ENCODE measurements around the gene DNER. TPM values are rescaled to one million over a fixed set of nuclear protein-coding genes. Genes with fewer than 3 reads are reported as not detected.

The DNER gene
- total and polyA plus RNA-seq, 2 of the 4 experiments (the other 2 are of a cell fraction), result under 0.01 to 0.14 TPM

DNA sequence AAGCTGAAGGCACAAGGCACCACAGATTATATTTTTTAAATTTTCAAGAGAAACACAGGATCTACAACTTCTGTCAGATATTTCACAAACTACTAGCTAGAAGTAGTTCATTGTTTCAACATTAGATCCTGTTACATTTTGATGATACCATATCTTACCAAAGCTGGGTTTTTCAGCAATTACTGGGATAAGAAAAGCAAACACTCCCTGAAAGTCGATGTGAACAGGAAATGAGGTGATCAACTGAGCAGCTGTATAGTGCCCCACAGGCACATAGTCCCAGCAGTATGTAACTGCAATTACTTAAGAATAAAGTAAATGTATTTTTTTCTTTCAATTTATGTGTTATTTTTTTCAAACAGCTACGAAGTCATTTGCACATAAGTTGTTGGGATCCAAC lies 103.5 kb downstream of the DNER start:
- Histone ChIP-seq H3K36me3 (ENCODE audit: control insufficient read depth, insufficient read depth, low read length) (no peaks in the 10 kb centered on the region), H4K5ac (ENCODE audit: low read depth, low read length) (no peak overlapping the region), H3K4me1 (ENCODE audit: control insufficient read depth, insufficient read depth, low read length) (no peaks in the 10 kb centered on the region), H3K9ac (ENCODE audit: low read depth, low read length) (no peak overlapping the region), H4K20me1 (ENCODE audit: insufficient read depth, low read length) (no peaks in the 10 kb centered on the region), H2BK5ac (ENCODE audit: low read depth, low read length, poor library complexity, severe bottlenecking) (no peak overlapping the region), H3K9me3 (ENCODE audit: control insufficient read depth, insufficient read depth, low read length) (peaks cover 10% of the 10 kb centered on the region), H3K27me3 (ENCODE audit: control insufficient read depth, insufficient read depth, low read length) (no peaks in the 10 kb centered on the region), H3K79me1 (ENCODE audit: low read depth in 1 of 2, low read length in 2 of 2) (no peaks in the 10 kb centered on the region), H2AK9ac (replicated peaks; ENCODE audit: low read depth, low read length, poor library complexity) (no peak overlapping the region), H2BK20ac (ENCODE audit: low read depth, low read length) (no peak overlapping the region), H3K4me2 (ENCODE audit: low read depth, low read length) (no peak overlapping the region), H3K27ac (ENCODE audit: insufficient read depth, low read length) (no peak overlapping the region), H3K23ac (ENCODE audit: low read depth, low read length) (no peak overlapping the region), H2BK15ac (ENCODE audit: low read depth, low read length) (no peak overlapping the region), H3K14ac (replicated peaks; ENCODE audit: low read depth, low read length) (no peak overlapping the region), H4K8ac (ENCODE audit: low read depth in 2 of 2, low read length in 2 of 2) (no peak overlapping the region), H3K18ac (ENCODE audit: low read depth, low read length) (no peak overlapping the region), H2BK120ac (ENCODE audit: low read depth, low read length) (no peak overlapping the region), H3K56ac (ENCODE audit: extremely low read depth, insufficient read depth, low read length) (no peak overlapping the region), H4K91ac (ENCODE audit: insufficient read depth, low read depth, low read length) (no peak overlapping the region), H3K9me1 (ENCODE audit: insufficient read depth, low read length) (no peaks in the 10 kb centered on the region), H3K4ac (ENCODE audit: low read depth, low read length) (no peak overlapping the region), H3K4me3 (ENCODE audit: insufficient read depth, low read depth, low read length) (no peak overlapping the region), H2AFZ (replicated peaks; ENCODE audit: low read length, poor library complexity) (no peak overlapping the region), H2AK5ac (ENCODE audit: low read depth, low read length) (no peak overlapping the region)
- WGBS, 2 experiments (ENCODE audit: extremely low coverage in 2 of 2, insufficient read length in 1 of 2), result no CpG with 5 or more reads among the region's 2 CpGs
- ATAC-seq (ENCODE audit: low read depth) (0 out of 2 replicates have a peak, but pooled peaks have one; percentile 27), DNase-seq (peak; percentile 51)
- ChIA-PET POLR2A (ENCODE audit: unreplicated experiment) (no interaction called here), CTCF (no interaction called here)
- intact Hi-C loops (cut with micrococcal nuclease), result no loop called here
- TF ChIP-seq CHD1 (IDR thresholded peaks at IDR 0.05; ENCODE audit: low read depth, low read length) (no peak), CTCF (conservative IDR thresholded peaks at IDR 0.05; ENCODE audit: low read depth, low read length) (no peak), RFX5 (IDR thresholded peaks at IDR 0.05; ENCODE audit: low read depth, low read length) (no peak)
- BruUV-seq (replicated peaks), result no TSS peak
- dilution Hi-C loops (cut with HindIII; ENCODE audit: low sequenced_read_pairs, unreplicated experiment), result no loop called here
- in situ Hi-C loops (cut with MboI; ENCODE audit: low sequenced_read_pairs), result no loop called here

Data from IMR-90 (cell line).